KMS-11 (cell line): ENCODE results near the gene CD5L.

ENCODE experiments used
- H2AFZ ChIP-seq: fragments of 200-600 bp; sonication (generic); 2 replicates; pipeline ENCODE4 v1.6.1; 2016; ENCODE audit warnings: antibody characterized with exemption, mixed run types, low read depth
- H3K27ac ChIP-seq: fragments of 200-600 bp; sonication (generic); 2 replicates; pipeline ENCODE4 v1.6.1; 2016; ENCODE audit warnings: mild to moderate bottlenecking, mixed run types
- H3K27me3 ChIP-seq: fragments of 200-600 bp; sonication (generic); 2 replicates; pipeline ENCODE4 v1.6.1; 2017; ENCODE audit warnings: mild to moderate bottlenecking, low read depth, mixed run types, moderate library complexity; ENCODE audit not compliant: insufficient read depth
- H3K36me3 ChIP-seq: fragments of 200-600 bp; sonication (generic); 2 replicates; pipeline ENCODE4 v1.6.1; 2017; ENCODE audit warnings: mild to moderate bottlenecking, mixed run types; ENCODE audit not compliant: insufficient read depth
- H3K4me1 ChIP-seq: fragments of 200-600 bp; sonication (generic); 2 replicates; pipeline ENCODE4 v1.6.1; 2016; ENCODE audit warnings: mild to moderate bottlenecking, low read depth, mixed run types; ENCODE audit not compliant: poor library complexity, severe bottlenecking
- H3K4me2 ChIP-seq: fragments of 200-600 bp; sonication (generic); 2 replicates; pipeline ENCODE4 v1.7.0; 2016; ENCODE audit warnings: mild to moderate bottlenecking, mixed run types
- H3K4me3 ChIP-seq: fragments of 200-600 bp; sonication (generic); IDR thresholded peaks from 2 replicates; pipeline ENCODE4 v1.6.1; 2017; ENCODE audit warnings: low read depth, low read length, mixed read lengths; ENCODE audit not compliant: insufficient read depth
- H3K79me2 ChIP-seq: fragments of 200-600 bp; sonication (generic); 2 replicates; pipeline ENCODE4 v1.6.1; 2016; ENCODE audit warnings: low read depth, mixed run types; ENCODE audit not compliant: insufficient read depth
- H3K9ac ChIP-seq: fragments of 200-600 bp; sonication (generic); 2 replicates; pipeline ENCODE4 v1.6.1; 2016; ENCODE audit warnings: mild to moderate bottlenecking, mixed run types
- H4K20me1 ChIP-seq: fragments of 200-600 bp; sonication (generic); 2 replicates; pipeline ENCODE4 v1.6.1; 2016; ENCODE audit warnings: mild to moderate bottlenecking, mixed run types; ENCODE audit not compliant: insufficient read depth
- TF ChIP-seq, protein P1 (sequence below): fragments of 200-600 bp; sonication (generic); conservative IDR thresholded peaks from 2 replicates; pipeline ENCODE4 v1.6.1; 2017; ENCODE audit warnings: low read depth, mild to moderate bottlenecking, antibody characterized with exemption, low read length, moderate library complexity, mixed read lengths

CD5L gene

DNA sequence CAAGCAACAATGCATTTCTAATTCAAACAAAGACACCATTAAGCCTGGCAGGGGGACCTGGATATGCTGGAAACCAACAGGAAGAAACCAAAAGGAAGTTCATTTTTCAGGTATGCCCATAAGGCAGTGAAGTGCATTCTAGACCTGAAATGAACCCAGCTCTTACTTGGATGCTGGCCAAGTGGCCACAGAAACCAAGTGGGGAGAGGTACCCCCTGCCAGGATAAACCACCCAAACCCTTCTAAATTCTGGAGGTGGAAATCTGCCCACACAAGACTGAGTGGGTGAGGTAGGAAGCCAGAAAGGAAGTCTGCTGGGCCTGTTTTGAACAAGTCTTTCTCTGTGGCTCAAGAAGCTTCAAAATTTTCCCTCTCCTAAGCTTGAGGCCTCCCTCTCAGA is 2.6 kb downstream of the CD5L start:
- Histone ChIP-seq H2AFZ (no peak overlapping the region), H3K9ac (no peak overlapping the region), H3K27me3 (no peaks in the 10 kb centered on the region), H3K4me2 (0 out of 2 replicates have a peak overlapping the region, but pooled peaks have one; percentile 8), H4K20me1 (no peaks in the 10 kb centered on the region), H3K36me3 (no peaks in the 10 kb centered on the region), H3K79me2 (no peaks in the 10 kb centered on the region), H3K4me3 (peak overlapping the region; percentile 37), H3K27ac (no peak overlapping the region), H3K4me1 (peaks cover 7% of the 10 kb centered on the region)
- TF ChIP-seq, protein P1, sequence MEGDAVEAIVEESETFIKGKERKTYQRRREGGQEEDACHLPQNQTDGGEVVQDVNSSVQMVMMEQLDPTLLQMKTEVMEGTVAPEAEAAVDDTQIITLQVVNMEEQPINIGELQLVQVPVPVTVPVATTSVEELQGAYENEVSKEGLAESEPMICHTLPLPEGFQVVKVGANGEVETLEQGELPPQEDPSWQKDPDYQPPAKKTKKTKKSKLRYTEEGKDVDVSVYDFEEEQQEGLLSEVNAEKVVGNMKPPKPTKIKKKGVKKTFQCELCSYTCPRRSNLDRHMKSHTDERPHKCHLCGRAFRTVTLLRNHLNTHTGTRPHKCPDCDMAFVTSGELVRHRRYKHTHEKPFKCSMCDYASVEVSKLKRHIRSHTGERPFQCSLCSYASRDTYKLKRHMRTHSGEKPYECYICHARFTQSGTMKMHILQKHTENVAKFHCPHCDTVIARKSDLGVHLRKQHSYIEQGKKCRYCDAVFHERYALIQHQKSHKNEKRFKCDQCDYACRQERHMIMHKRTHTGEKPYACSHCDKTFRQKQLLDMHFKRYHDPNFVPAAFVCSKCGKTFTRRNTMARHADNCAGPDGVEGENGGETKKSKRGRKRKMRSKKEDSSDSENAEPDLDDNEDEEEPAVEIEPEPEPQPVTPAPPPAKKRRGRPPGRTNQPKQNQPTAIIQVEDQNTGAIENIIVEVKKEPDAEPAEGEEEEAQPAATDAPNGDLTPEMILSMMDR, result no peak

DNA sequence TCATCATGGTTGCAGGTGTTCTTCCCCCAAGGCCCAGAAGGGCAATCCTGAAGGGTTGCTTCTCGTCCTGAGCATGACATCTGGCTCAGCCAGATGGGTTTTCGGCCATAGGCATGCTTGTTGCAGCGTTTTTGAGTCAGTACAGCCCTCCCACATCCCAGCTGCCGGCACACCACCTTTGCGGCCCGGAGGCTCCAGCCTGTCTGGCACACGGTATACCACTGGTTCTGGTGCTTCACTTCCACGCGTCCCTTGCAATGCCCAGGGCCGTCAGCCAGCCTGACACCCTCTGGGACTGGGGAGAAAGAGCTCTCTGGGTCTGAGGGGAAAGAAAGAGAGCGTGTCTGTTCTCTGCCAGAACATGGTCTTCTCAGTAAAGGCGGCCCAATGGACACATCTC is 7.2 kb downstream of the CD5L start:
- no peaks in the 10 kb centered on the region for H3K27me3 ChIP-seq
- H3K4me1 ChIP-seq, result peaks cover 37% of the 10 kb centered on the region
- no peaks in the 10 kb centered on the region for H3K79me2 ChIP-seq
- no peaks in the 10 kb centered on the region for H3K36me3 ChIP-seq
- no peaks in the 10 kb centered on the region for H4K20me1 ChIP-seq
- H3K4me3 ChIP-seq, result no peak overlapping the region
- H3K4me2 ChIP-seq, result no peak overlapping the region
- H2AFZ ChIP-seq, result no peak overlapping the region
- TF ChIP-seq, protein P1, result no peak
- no peak overlapping the region for H3K9ac ChIP-seq
- no peak overlapping the region for H3K27ac ChIP-seq

DNA sequence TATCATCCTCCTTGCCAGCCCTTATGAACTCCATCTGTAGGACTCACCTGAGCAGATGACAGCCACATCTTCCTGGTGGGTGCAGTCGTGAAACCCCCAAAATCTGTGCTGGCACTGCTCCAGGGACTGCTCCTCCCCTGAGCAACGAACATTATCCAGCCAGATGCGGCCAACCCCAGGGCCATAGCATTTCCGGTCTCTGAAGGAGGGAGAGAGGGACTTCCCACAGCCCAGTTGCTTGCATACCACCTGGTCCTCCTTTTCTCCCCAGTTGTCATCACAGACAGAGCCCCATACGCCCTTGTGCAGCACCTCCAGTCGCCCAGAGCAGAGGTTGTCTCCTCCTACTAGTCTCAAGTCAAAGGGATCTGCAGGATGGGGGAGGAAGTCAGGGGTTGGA is 8.5 kb downstream of the CD5L start:
- TF ChIP-seq, protein P1, result no peak
- Histone ChIP-seq H2AFZ (no peak overlapping the region), H3K4me1 (peaks cover 33% of the 10 kb centered on the region), H3K9ac (no peak overlapping the region), H3K27ac (no peak overlapping the region), H3K4me2 (no peak overlapping the region), H4K20me1 (no peaks in the 10 kb centered on the region), H3K36me3 (no peaks in the 10 kb centered on the region), H3K79me2 (no peaks in the 10 kb centered on the region), H3K27me3 (no peaks in the 10 kb centered on the region), H3K4me3 (no peak overlapping the region)

DNA sequence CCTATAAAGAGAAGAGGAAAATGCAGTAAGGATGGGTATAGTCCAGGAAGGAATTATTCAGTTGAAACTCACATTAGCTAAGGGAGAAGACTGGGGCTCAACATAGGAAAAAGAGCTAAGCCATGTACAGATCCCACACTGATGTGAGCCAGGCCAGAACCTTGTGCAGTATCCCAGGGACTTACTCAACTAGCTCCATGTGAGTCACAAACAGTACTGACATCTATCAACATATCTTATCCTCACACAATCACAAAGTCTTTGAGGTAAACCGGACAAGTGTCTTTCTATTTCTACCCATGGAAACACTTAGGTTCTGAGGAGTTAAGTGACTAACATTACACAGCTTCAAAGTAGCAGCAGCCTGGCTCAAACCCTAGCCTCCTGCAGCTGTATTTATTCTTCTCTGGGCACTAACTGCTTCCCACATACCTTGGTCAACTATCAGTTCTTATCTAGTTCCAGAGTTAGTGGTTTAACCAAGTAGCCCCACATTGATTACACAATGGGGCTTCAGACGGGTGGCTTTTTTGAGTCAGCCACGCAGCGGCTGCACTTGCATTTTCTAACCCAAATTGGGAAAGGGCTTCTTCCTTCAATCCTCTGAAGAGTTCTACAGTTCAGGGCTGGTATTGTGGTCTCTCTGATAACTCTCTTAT is 9.5 kb downstream of the CD5L start:
- Histone ChIP-seq H2AFZ (no peak overlapping the region), H3K27me3 (no peaks in the 10 kb centered on the region), H3K79me2 (no peaks in the 10 kb centered on the region), H3K4me1 (peaks cover 33% of the 10 kb centered on the region), H3K27ac (no peak overlapping the region), H3K4me2 (no peak overlapping the region; the same call in 1 of the 2 replicates), H4K20me1 (no peaks in the 10 kb centered on the region), H3K4me3 (no peak overlapping the region), H3K36me3 (no peaks in the 10 kb centered on the region), H3K9ac (no peak overlapping the region)
- TF ChIP-seq, protein P1, result no peak
